Transverse colon (tissue), 3 donors: ENCODE measurements around the gene ADIPOR2.

Experiments used
- CTCF ChIP-seq, 5 experiments: fragments of 200-600 bp in 3 of 5; fragments of 450-650 bp in 2 of 5; sonication (generic) in 3 of 5; IDR thresholded peaks; 1 replicate in 2 of 5; 2 replicates in 3 of 5; pipeline ENCODE4 v1.5.1; 2016 to 2017; ENCODE audit warnings: antibody characterized with exemption in 5 of 5, inconsistent platforms in 3 of 5, mild to moderate bottlenecking in 2 of 5, moderate library complexity in 1 of 5
- EP300 ChIP-seq: sonication (generic); formaldehyde crosslinking; IDR thresholded peaks from one replicate; pipeline ENCODE4 v1.6.1; 2017; ENCODE audit warnings: antibody characterized with exemption, low read depth
- POLR2A ChIP-seq: fragments of 450-650 bp; IDR thresholded peaks from one replicate; pipeline ENCODE4 v1.6.1; 2016; ENCODE audit warnings: antibody characterized with exemption, mild to moderate bottlenecking, moderate library complexity

- TF ChIP-seq POLR2A (no peak), CTCF (IDR thresholded peaks at IDR 0.05) (peak in 1 of 5 experiments; percentile 51), EP300 (no peak)
Observed at GRCh38 chr12:1666215-1666614, 24.7 kb upstream of the ADIPOR2 start.
